Stimulated activated CD8-positive, alpha-beta memory T cell treated with anti-CD3 and anti-CD28 coated beads, Interleukin-12 subunit alpha, Interleukin-12 subunit beta, amount 100 ng/mL, for 24 hours (primary cell): Measurements from ENCODE around the gene SORCS2.

Source experiments
- DNase-seq: peaks from one replicate; pipeline ENCODE4 v3.0.0-alpha.2; 2020; ENCODE audit errors: extremely low read depth

The SORCS2 gene

GRCh38 chr4:7337196-7338058 is 145.1 kb downstream of the SORCS2 start:
- DNase-seq, result no peak

- DNase-seq, result no peak
Observed at GRCh38 chr4:7338059-7338452, 145.7 kb downstream of the SORCS2 start.

GRCh38 chr4:7338876-7339623 is 146.7 kb downstream of the SORCS2 start:
- DNase-seq, result no peak

- DNase-seq, result no peak
Observed at GRCh38 chr4:7339751-7340552, 147.6 kb downstream of the SORCS2 start.

GRCh38 chr4:7340553-7341433 is 148.5 kb downstream of the SORCS2 start:
- no peak for DNase-seq

- no peak for DNase-seq
Observed at GRCh38 chr4:7341491-7342222, 149.3 kb downstream of the SORCS2 start.

- no peak for DNase-seq
Observed at GRCh38 chr4:7342223-7343080, 150.1 kb downstream of the SORCS2 start.

GRCh38 chr4:7343081-7343655 is 150.8 kb downstream of the SORCS2 start:
- DNase-seq, result no peak

- DNase-seq, result no peak
Observed at GRCh38 chr4:7343950-7344349, 151.6 kb downstream of the SORCS2 start.

GRCh38 chr4:7344636-7345155 is 152.4 kb downstream of the SORCS2 start:
- no peak for DNase-seq

- DNase-seq, result no peak
Observed at GRCh38 chr4:7347981-7348380, 155.6 kb downstream of the SORCS2 start.

GRCh38 chr4:7348946-7349900 is 156.9 kb downstream of the SORCS2 start:
- no peak for DNase-seq

GRCh38 chr4:7350396-7350795 is 158.1 kb downstream of the SORCS2 start:
- DNase-seq, result no peak

GRCh38 chr4:7351014-7351413 is 158.7 kb downstream of the SORCS2 start:
- no peak for DNase-seq

- no peak for DNase-seq
Observed at GRCh38 chr4:7352486-7352885, 160.1 kb downstream of the SORCS2 start.

GRCh38 chr4:7353046-7353790 is 160.9 kb downstream of the SORCS2 start:
- no peak for DNase-seq
